Psoas muscle (tissue), 8 donors: ENCODE results near the gene DZIP1L. TPM values are rescaled to one million over a fixed set of nuclear protein-coding genes. Genes with fewer than 3 reads are reported as not detected.

Source experiments
- ATAC-seq, 4 donors: fragments of 200-7000 bp; cut with Tn5 transposase; one replicate each; pipeline ENCODE4 v1.9.1; 2020; ENCODE audit warnings: moderate library complexity in 3 of 4, mild to moderate bottlenecking in 2 of 4
- DNase-seq, 2 donors: peaks; one replicate each; pipeline ENCODE4 v3.0.0-alpha.2; 2020
- H3K27ac ChIP-seq: fragments of 200-600 bp; one replicate; pipeline ENCODE4 v1.8.0; 2022
- H3K27me3 ChIP-seq, 3 donors: fragments of 200-600 bp in 1 of 3; one replicate each; pipeline versions ENCODE4 v1.6.1 to v1.8.0; 2013 to 2022; ENCODE audit warnings: low read length in 2 of 3, mild to moderate bottlenecking in 2 of 3, moderate library complexity in 1 of 3; ENCODE audit not compliant: insufficient read depth in 3 of 3
- H3K36me3 ChIP-seq, 2 donors: fragments of 200-600 bp in 1 of 2; one replicate each; pipeline versions ENCODE4 v1.6.1 to v1.8.0; 2013 to 2022; ENCODE audit warnings: low read depth in 1 of 2, mild to moderate bottlenecking in 1 of 2, moderate library complexity in 1 of 2; ENCODE audit not compliant: insufficient read depth in 1 of 2
- H3K4me1 ChIP-seq: fragments of 200-600 bp; one replicate; pipeline ENCODE4 v1.8.0; 2022
- H3K4me3 ChIP-seq: fragments of 200-600 bp; one replicate; pipeline ENCODE4 v1.8.0; 2022; ENCODE audit warnings: mild to moderate bottlenecking
- H3K9me3 ChIP-seq: fragments of 200-600 bp; one replicate; pipeline ENCODE4 v1.8.0; 2022
- WGBS, 3 donors: extraction: QIAGEN DNeasy Blood & Tissue Kit; methylation state at CpG; one replicate each; pipeline versions ENCODE4 v1.1.6 to v1.1.7; 2013; 5-methylcytosine and 5-hydroxymethylcytosine counted together
- intact Hi-C, 2 donors: fragments of 100-400 bp; cut with DNase I; formaldehyde crosslinking; loops; one replicate each; pipeline versions ENCODE4 v1.11.0 to v1.14.2; 2022
- polyA plus RNA-seq, 3 donors: library from polyadenylated mRNA; stranded (reverse); fragments of 200-250 nt; gene quantifications; one replicate each; pipeline ENCODE4 v1.2.3, GENCODE V29; 2013
- total RNA-seq, 4 donors: library from RNA; stranded (reverse); fragmentation: NEBNext Ultra II Directional in 2 of 4; extraction: Animal tissue kit (Norgen Biotek cat#: 25700) in 2 of 4; gene quantifications; one replicate each; pipeline versions ENCODE4 v1.2.1 to v1.2.4, GENCODE V29; 2021 to 2023
- TF ChIP-seq, protein P1 (sequence below): fragments of 200-600 bp; IDR thresholded peaks from one replicate; pipeline ENCODE4 v1.8.0; 2022; ENCODE audit warnings: antibody characterized with exemption
- donor health status: healthy with polysubstance abuse.
- donor health status: DM: no; HTN: no; CAD: no; lungs with moderate emphysema.
- donor health status: Bipolar disorder and iron deficiency.
- donor health status: healthy.
- donor health status: DM: yes; HTN: yes; CAD: no.
- donor health status: DM: no; HTN: no; CAD: no.
- donor health status: DM: no; HTN: no; CAD: no.
- donor health status: DM: yes; HTN: yes; CAD: no.

DZIP1L gene
- total and polyA plus RNA-seq, 7 donors = 0.22 to 3.0 (median 1.0) TPM

DNA sequence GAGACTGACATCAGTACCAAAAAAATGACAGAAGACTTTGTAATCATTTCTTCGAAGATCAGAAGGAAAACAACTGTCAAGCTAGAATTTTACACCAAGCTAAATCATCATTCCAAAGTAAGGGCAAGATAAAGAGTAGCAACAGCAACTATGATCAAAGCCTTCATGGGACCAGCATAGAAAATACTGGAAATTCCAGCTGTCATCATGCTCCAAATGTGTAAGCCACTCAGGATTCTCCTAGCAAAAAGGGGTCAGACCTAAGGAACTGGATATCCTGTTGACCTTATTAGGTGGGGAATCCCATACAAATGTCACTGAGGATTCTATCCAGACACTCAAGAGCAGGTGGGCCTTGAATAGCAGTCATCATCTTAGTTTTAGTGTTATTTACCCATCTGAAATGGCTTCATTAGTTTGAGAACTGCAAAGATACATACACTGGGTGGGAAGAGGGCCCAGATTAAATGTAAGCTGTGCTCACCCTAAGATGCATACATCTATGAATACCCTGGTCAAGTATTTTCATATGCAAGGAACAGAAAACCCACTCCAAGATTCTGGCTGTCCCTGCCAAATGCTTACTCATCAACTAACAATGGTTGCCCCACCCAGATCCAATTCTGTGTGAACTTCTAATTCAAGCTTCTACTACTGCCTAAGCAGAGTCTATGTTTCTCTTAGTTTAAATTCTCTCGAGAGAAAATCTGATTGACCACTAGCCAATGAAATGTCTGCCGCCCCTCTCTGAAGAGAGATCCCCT lies 72.0 kb downstream of the DZIP1L start:
- TF ChIP-seq, protein P1, sequence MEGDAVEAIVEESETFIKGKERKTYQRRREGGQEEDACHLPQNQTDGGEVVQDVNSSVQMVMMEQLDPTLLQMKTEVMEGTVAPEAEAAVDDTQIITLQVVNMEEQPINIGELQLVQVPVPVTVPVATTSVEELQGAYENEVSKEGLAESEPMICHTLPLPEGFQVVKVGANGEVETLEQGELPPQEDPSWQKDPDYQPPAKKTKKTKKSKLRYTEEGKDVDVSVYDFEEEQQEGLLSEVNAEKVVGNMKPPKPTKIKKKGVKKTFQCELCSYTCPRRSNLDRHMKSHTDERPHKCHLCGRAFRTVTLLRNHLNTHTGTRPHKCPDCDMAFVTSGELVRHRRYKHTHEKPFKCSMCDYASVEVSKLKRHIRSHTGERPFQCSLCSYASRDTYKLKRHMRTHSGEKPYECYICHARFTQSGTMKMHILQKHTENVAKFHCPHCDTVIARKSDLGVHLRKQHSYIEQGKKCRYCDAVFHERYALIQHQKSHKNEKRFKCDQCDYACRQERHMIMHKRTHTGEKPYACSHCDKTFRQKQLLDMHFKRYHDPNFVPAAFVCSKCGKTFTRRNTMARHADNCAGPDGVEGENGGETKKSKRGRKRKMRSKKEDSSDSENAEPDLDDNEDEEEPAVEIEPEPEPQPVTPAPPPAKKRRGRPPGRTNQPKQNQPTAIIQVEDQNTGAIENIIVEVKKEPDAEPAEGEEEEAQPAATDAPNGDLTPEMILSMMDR = no peak

DNA sequence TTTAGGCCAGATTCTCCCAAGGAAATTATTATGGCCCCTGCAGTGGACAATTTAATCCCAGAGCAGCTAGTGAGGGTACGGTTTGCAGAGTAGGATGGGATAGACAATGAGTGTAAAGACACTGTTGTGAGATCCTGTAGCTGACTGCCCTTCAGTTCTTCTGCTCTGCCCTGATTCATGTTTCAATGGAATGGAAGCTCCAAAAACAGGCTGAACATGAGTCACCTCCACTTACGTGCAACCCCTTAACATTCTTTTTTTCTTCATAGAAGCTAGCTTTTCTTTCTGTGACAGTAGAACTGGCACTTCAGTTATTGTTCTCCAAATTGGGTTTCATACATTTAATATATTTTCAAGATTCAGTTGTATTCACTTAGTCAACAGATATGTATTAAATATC lies 73.4 kb downstream of the DZIP1L start:
- Histone ChIP-seq H3K27ac (no peak overlapping the region), H3K36me3 (no peaks in the 10 kb centered on the region), H3K9me3 (no peaks in the 10 kb centered on the region), H3K27me3 (no peaks in the 10 kb centered on the region), H3K4me3 (no peak overlapping the region), H3K4me1 (no peaks in the 10 kb centered on the region)
- DNase-seq (no peak), ATAC-seq (no peak)
- TF ChIP-seq, protein P1 = no peak
- WGBS, 3 donors = 77 to 78% (median 78%) methylated on average over 2 of the region's 2 CpGs
- intact Hi-C loops = no loop called here

More for the DNA sequence above, 72.0 kb downstream of the DZIP1L start:
- H3K27ac ChIP-seq = no peak overlapping the region
- H3K4me3 ChIP-seq = no peak overlapping the region
- 70 to 83% (median 74%) methylated on average over 3 of the region's 3 CpGs for WGBS, 3 donors
- no peak for ATAC-seq
- no peaks in the 10 kb centered on the region for H3K36me3 ChIP-seq
- no peak for DNase-seq
- no peaks in the 10 kb centered on the region for H3K27me3 ChIP-seq
- H3K9me3 ChIP-seq = no peaks in the 10 kb centered on the region
- H3K4me1 ChIP-seq = no peaks in the 10 kb centered on the region
- intact Hi-C loops = no loop called here

DNA sequence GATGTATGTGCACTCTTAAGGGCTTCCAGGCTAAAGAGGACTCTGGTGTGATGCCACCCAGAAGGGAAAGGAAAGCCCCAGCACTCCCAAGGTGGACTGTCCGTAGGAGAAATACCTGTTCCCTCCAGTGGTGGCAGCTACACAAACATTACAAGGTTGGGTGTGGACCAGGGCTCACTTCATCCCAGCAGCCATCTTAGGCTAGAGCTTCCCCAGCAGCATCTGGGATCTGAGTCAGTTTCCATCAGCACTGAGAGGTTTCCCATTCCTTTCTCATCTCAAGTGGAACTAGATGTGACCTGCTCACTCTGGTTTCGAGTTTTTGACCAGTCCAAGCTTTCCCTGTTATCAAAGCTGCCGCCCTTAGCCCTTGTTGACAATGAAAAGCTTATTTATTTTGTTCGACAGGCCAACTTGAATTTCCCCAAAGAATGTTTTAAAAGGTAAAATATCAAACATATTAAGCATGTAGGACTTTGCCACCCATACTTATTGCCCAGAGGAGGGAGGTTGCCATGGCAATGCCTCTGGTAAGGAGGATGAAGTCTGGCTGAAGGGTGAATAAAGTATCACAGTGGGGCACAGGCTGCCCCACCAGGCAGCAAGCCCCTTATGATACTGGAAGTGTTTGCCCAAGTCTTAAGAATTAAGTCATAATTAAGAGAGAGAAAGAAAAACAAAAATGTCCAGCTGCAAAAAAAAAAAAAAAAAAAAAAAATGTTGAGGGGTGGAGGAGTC lies 76.5 kb downstream of the DZIP1L start:
- no peak for DNase-seq
- H3K9me3 ChIP-seq = no peaks in the 10 kb centered on the region
- H3K4me1 ChIP-seq = no peaks in the 10 kb centered on the region
- intact Hi-C loops = no loop called here
- H3K36me3 ChIP-seq = no peaks in the 10 kb centered on the region
- no peak overlapping the region for H3K4me3 ChIP-seq
- no peak for ATAC-seq
- 85 to 100% (median 97%) methylated on average over 4 of the region's 4 CpGs for WGBS, 3 donors
- no peaks in the 10 kb centered on the region for H3K27me3 ChIP-seq
- TF ChIP-seq, protein P1 = no peak
- no peak overlapping the region for H3K27ac ChIP-seq

DNA sequence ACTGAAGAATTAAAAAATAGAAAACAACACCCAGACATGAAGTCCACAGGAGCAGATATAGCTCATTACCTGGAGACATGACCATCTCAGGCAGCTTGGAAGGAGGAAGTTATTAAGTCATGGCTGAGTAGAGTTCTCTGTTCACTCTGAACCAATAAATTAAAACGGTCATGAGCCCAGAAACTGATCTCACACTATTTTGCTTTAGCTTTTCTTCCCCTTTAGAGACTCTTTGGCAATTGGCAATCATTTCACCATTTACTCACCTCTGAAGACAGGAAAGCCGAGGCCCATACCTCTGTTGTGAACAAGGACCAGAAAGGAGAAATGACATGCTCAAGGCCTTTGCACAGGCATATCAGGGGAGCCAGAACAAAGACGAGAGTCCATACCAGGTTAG lies 78.8 kb downstream of the DZIP1L start:
- Histone ChIP-seq H3K4me1 (no peaks in the 10 kb centered on the region), H3K36me3 (no peaks in the 10 kb centered on the region), H3K4me3 (no peak overlapping the region), H3K27me3 (no peaks in the 10 kb centered on the region), H3K27ac (no peak overlapping the region), H3K9me3 (no peaks in the 10 kb centered on the region)
- ATAC-seq (no peak), DNase-seq (no peak)
- TF ChIP-seq, protein P1 = no peak
- intact Hi-C loops = no loop called here
- 65 to 92% (median 79%) methylated on average over 3 of the region's 3 CpGs for WGBS, 3 donors
